Astrocyte of the spinal cord (primary cell): ENCODE measurements around the gene CD7.

Source experiments
- DNase-seq: peaks from one replicate; pipeline ENCODE4 v3.0.0; 2011; ENCODE audit warnings: low read depth, low spot score
- H3K4me3 ChIP-seq: 2 replicates; pipeline ENCODE4 v1.5.1; 2011; ENCODE audit warnings: low read depth, mild to moderate bottlenecking, low read length, moderate library complexity
- CTCF ChIP-seq: IDR thresholded peaks from 2 replicates; pipeline ENCODE4 v1.5.1; 2012; ENCODE audit warnings: low read depth, mild to moderate bottlenecking, low read length, inconsistent platforms
- in situ Hi-C: cut with HindIII; loops from 2 replicates; pipeline ENCODE4 v1.10.0; 2017; ENCODE audit warnings: low sequenced_read_pairs

The CD7 gene

GRCh38 chr17:82301300-82301915 lies 16.0 kb downstream of the CD7 start:
- DNase-seq, result no peak
- no peak overlapping the region for H3K4me3 ChIP-seq
- TF ChIP-seq CTCF, result no peak
- in situ Hi-C loops, result no loop called here

- in situ Hi-C loops, result no loop called here
- no peak overlapping the region for H3K4me3 ChIP-seq
- peak; percentile 42 for DNase-seq
- TF ChIP-seq CTCF, result peak; percentile 85
Observed at GRCh38 chr17:82300707-82301270, 16.6 kb downstream of the CD7 start.

GRCh38 chr17:82300228-82300627 lies 17.2 kb downstream of the CD7 start:
- in situ Hi-C loops, result no loop called here
- no peak for DNase-seq
- H3K4me3 ChIP-seq, result no peak overlapping the region
- TF ChIP-seq CTCF, result no peak

GRCh38 chr17:82299452-82299851 lies 18.0 kb downstream of the CD7 start:
- in situ Hi-C loops, result no loop called here
- H3K4me3 ChIP-seq, result no peak overlapping the region
- DNase-seq, result no peak
- TF ChIP-seq CTCF, result no peak

- no peak for DNase-seq
- no peak for TF ChIP-seq CTCF
- in situ Hi-C loops, result no loop called here
- peak overlapping the region; percentile 20 for H3K4me3 ChIP-seq
Observed at GRCh38 chr17:82298538-82299421, 18.6 kb downstream of the CD7 start.

GRCh38 chr17:82297714-82298537 lies 19.5 kb downstream of the CD7 start:
- H3K4me3 ChIP-seq, result peak overlapping the region; percentile 46
- peak; percentile 94 for DNase-seq
- in situ Hi-C loops, result no loop called here

More at GRCh38 chr17:82297714-82298537, 19.5 kb downstream of the CD7 start:
- no peak for TF ChIP-seq CTCF
